HG03025 (cell line): Measurements from ENCODE around the gene MYL12B.

Source experiments
- ATAC-seq: cut with Tn5 transposase; IDR thresholded peaks from one replicate; pipeline ENCODE4 v1.9.1; 2021; ENCODE audit warnings: mild to moderate bottlenecking, moderate library complexity; ENCODE audit not compliant: unreplicated experiment, low FRiP score

MYL12B gene

DNA sequence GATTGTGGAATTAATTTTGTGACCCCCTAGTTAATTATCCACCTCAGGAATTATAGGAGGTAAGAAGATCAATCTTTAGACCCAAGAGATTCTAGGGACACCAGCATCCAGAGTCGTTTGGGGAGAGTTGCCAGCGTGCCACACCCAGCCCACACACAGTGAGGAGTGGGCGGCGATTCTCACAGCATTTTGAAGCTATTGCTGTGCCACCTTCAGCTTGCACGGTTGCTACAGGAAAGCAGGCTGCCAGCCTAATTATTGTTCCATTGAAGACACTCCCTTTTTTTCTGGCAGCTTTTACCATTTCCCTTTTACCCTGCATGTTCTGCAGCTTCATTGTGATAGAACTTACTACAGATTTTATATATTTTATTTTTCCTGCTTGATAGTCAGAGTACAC lies 27.5 kb upstream of the MYL12B start:
- ATAC-seq = no peak

DNA sequence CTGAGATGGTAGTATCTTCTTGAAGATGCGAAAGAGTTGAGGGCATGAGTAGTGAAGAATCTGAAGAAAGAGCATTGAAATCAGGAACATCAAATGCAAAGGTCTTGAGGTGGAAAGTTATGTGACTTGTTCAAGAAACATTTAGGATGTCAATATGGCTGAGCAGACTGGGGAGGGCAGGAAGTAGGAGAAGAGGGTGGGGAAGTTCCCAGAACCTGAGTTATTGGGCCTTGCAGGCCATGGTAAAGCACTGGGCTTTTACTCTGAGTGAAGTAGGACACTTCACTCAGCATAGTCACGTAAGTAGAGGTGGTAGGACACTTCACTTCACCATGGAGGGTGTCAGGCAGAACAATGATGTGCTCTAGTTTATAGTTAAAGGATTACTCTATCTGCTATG lies 26.1 kb upstream of the MYL12B start:
- no peak for ATAC-seq

DNA sequence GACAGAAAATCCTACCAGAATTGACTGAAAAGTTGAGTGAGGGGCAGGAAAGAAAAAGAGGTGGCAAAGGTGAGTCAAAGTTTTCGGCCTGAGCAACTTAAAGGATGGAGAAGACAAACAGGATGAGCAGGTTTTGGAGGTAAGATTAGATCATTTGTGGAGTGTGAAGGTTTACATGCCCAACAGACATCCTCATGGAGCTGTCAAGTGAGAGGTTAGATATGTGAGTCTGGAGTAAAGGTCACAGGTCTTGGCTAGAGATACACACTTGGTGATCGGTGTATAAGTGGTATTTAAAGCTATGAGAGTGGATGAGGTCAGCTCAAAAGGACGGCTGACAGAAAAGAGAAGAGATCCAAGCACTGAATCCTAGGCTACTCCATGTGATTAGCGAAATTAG lies 25.5 kb upstream of the MYL12B start:
- no peak for ATAC-seq

DNA sequence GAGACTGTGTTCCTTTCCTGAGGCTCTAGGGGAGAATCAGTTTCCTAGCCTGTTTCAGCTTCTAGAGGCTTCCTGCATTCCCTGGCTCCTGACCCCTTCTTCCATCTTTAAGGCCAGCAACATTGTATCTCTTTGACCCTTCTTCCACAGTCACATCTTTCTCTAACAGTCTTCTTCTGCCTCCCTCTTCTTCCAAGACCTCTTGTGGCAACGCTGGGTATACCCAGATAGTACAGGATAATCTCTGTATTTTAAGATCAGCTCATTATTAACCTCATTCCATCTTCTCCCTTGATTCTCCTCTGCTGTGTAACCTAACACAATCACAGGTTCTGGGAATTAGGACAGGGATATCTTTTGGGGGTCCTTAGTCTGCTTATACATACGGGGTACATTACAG lies 23.2 kb upstream of the MYL12B start:
- no peak for ATAC-seq

DNA sequence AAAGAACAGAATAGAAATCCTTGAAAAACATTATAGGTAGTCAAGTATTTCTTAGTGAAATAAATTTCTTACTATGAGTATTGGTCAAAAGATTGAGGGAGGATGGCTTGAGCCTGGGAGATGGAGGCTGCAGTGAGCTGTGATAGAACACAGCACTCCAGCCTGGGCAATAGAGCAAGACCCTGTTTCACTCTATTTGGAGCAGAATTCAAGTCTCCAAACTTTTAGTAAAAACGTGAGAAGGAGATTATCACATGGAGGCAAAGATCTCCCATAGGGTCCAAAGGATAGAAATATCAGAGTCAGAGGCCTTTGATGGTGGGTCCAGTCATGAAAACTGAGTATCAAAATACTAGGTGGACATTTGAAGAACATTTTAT lies 16.8 kb upstream of the MYL12B start:
- no peak for ATAC-seq

DNA sequence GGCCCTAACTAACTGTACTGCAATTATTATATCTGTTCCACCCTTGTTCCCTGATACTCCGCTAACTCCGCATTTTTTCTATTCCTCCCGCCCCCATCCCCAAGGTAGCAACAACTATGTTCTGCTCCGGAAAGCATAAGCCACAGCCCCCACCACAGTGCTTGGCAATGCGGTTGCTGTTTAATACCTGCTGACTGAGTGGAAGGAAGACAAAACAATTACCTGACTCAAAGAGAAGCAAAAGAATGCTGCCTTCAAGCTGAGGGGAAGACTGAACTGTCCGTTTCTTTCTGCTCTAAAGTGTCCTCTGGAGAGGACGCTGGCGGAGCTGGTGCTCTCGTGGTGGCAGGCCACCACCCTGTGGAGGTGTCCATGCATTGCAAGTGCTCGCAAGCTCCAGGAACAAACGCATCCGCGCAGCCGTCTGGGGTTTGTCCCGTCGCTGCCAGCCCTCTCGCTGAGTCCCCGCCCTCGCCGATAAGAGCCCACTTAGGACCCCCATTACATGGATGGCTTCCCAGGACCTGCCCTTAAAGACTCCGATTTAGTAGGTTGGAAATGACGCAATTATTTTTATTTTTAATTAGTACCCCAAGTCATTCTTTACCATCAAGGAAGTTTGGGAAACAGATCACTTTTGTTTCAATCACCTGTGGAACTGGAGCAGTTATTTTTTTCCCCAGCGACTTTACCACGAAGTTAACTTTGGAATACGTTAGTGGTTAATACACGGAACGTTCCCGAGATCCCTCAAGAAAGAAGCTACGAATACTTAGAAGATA lies 15.9 kb upstream of the MYL12B start:
- peak; percentile 38 for ATAC-seq

DNA sequence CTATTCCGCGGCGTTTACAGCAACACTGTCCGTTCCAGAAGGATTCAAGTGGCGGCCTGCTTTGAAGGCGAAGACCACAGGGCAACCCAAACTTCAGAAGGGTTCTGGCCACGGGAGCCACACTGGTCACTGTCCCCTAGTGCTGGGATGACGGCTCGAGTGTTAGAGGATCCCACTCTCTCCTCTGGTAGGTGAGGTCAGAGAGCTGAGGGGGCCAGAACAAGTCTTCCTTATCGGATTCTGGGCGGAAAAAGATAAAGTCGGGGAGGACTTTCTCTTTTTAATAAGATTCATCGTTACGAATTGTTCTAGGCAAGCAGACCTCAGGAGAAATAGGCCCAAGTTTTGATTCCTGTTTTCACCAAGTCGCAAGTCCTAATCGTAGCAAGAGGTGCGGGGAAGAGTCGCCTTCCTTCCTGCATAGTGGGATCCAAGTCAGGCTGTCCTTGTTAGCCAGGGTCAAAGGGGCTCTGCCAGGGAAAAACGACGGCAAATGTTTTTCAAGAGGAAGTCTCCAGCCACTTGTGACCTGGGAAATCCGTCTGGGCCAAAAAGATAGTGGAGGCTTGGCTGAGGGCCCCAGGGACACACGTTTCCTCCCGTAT lies 15.2 kb upstream of the MYL12B start:
- ATAC-seq = peak; percentile 1

DNA sequence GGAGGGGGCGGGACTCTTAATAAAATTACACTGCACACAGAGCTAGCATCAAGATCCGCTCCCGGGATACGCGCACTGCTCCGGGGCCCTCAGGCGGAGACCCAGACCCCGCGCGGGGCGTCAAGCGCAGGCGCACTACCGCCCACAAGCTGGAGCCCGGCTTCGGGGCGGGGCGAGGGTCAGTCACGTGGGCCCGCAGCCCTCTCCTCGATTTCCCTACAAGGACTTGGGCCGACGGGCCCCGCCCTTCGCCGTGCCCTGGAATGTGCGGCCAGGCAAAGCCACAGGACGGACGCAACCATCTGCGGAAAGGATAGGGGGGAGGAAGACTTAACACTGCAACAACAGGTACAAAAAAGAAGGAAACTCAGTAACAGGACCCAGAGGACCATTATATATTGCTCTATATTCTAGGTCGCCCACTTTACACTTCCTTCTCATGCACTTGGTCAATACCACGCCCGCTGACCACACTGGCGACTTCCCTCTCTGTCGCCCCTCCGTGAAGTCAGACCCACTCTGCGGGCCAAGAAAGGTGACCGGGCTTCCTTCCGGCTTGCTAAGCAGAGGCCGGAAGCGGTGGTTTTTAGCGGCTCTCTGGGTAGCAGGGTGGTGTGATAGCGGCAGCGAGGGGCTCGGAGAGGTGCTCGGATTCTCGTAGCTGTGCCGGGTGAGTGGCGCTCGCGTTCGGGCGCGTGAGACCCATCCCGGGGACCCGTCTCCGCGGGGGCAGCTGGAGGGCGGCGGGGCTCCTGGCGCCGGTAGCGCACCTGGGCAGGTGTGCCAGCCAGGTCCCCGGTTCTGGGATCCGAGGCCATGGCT lies 14.5 kb upstream of the MYL12B start, which contains the start of gene MYL12A:
Gene MYL12A, plus strand, starts transcription at position 562 of the 822 bp plus-strand sequence. CDS start 5,447 bp downstream, outside the sequence.
- ATAC-seq = peak; percentile 82

DNA sequence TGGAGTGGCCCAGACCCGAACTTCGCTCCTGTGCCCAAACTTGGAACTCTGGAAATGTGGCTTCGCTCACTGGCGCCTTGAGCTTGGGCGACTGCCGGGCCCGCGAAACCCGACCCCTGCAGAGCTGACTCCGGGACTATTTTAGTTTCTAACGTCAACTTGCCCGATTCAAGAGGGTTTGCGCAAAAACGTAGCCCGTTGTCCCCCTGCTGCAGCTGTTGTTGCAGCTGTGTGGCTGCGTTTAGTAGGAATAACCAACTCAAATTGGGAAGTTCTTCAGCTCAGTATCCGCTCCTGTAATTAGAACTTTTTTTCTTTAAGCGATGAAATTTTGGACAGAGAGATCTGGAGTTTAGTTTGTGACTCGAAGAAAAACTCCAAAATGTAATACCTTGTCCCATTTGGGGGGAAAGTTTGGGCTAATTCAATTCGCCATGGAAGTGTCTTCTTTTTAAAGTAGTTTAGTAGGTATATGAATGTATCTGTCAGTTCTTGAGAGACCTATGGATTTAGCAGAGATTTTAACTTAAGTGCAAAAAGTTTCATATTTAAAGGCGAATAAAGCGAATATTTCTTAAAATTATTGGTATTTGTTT lies 13.8 kb upstream of the MYL12B start:
- no peak for ATAC-seq

DNA sequence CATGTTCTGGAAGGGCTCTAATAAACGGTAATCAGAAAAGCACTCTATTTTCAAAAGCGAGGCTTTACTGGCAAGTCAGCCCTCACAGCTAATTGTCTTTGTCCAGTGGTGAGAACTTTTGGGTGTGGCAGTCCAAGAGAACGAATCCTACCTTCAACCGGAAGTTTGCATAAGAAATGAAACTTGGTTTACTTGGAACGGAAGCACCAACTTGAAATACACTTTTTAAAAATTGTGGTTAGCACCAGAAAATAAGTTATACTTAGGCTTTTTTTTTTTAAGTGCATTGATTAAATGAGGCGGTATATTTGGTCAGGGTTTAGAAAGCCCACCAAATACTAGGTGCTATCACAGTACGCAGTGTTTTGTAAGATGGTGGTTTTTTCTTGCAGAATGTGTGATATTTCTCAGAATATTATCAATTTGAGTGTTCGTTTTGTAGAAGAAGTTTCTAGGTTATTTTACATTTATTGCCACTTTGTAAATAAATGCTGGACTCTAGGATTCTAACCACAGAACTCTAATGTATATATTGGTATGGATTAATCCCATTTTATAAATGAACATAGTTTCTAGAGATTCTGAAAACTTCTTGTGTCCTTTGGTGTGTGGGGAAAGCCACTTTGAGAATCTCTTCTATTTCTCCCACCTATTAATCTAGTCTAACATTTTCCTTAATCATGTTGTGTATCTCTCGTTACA lies 13.1 kb upstream of the MYL12B start:
- no peak for ATAC-seq

DNA sequence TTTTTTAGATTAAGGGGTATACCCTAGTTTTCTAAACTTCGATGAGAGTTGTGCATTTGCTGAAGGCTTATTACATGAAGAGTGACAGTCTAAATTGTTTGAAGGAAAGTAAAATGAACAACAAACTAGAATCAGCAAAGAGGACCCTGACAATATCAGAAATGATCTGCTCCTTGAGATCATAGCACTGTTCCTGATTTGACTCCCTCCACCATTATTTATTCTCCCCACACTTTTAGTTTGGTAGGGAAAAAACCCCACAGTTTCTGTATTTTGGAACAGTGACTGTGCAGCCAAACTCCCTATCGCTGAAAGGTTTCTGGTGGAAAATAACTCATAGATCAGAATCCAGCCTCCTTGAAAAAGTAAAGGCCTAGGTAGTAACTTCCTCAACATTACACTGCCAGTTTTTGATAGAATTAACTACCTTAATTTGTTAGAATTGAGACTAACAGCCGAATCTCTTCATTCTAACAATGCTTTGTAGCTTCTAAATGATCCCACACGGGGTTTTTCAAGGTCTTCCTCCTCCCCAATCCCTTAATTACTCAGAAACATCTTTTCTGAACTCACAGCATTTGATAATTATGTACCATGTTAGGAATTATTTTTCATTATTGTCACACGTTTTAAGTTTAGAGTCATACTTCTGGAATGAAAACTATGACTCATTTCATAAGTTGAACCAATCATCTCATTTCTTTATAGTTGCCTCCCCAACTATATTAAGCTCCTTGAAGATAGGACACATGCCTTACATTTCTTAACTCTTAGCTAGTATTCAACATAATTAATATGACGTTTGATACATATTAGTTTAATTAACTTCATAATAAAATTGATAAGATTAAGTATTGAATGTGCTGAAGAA lies 11.5 kb upstream of the MYL12B start:
- no peak for ATAC-seq

DNA sequence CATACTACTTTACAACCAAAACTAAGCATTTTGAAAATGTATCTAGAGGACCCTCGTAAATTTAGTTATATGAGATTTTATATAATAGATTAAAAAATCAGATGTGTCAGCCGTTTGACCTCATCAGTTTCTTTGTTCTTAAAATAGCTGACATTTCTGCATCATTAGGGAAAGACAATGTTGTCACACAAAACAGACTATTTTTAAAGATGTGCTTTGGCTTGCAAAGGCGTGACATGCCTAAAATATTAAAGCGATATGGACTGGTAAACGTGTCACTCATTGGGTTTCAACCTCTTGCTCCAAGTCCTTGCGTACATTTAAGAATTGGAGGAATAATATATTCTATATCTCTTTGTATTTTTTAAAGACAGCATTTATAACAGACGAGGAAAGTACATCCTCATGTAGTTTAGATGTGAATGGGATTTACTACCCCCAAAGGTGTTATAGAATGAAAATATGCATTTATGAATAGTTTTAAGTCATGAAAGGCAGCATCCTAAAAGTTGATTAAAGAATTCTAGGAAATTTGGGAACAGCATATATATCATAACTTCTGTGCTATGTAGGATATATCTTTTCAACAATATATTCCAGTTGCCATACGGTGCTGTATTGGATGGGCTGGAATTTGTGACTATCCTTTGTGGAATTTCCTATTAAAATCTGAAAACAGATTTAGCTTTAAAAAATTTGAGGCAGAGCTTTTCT lies 10.5 kb upstream of the MYL12B start:
- ATAC-seq = no peak

DNA sequence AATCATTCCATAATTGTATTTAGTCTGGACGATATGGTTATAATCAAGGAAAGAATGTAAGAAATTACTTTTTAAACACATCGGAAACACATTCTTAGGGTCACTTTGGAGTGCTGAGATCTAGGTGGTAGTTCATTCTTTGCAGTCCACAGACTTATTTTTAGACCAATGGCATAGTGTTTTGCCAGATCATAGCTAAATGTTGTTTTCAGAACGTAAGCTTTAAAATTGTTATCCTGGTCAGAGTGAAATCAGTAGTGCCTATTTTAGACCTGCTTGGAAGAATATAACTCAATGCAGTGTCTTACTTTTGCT lies 10.0 kb upstream of the MYL12B start:
- no peak for ATAC-seq

DNA sequence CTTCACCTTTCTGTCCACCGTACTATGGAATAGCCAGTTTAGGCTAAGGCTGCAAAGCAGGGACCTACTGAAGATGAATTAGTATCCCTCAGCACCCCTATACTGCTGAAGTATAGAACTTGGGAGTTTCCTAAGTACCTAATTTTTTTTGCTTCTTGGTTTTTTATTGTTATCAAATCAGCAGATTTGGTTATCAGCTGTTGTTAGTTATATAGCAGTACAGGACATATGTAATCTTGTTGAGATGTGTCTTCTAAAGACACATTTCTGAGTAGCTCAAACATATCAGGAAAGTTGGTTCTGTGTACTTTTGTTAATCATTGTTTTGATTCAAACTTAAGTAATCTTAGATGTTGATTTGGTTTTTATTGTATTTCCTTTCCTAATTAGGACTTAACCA lies 9.1 kb upstream of the MYL12B start:
- no peak for ATAC-seq

DNA sequence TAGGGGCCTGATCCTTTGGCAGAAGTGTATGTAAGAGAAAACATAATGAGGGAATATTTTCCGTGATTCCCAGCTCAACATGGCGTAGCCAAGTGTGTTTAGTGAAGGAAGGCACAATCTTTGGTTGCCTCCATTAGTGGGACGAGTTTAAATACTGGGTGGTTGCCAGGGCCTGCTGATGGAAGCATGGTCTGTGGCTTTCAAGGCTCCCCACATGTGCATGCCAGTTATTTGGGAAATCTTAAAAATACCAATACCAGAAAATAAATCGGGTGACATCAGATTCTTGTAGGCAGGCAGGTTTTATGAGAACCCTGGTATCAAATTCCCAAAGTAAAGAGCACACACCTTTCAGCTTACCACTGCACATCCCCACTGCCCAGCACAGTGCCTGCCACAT lies 7.2 kb upstream of the MYL12B start:
- ATAC-seq = no peak

DNA sequence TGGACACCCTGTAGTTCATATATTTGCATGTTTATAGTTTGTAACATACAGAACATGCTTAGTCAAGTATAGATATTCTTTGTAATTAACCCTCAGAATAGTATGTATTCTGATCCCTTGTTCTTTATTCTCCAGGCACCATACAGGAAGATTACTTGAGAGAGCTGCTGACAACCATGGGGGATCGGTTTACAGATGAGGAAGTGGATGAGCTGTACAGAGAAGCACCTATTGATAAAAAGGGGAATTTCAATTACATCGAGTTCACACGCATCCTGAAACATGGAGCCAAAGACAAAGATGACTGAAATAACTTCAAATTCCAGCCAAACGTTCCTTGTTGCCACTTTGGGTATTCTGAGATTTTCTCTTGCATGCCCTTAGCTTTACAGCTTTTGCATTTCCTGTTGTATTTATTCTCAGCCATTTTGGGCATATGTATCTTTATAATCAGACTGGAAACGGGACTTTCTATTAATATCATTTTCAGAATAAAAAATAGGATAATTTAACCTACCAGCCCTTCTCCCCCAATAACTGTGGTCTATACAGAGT lies 6.2 kb upstream of the MYL12B start:
- ATAC-seq = no peak

DNA sequence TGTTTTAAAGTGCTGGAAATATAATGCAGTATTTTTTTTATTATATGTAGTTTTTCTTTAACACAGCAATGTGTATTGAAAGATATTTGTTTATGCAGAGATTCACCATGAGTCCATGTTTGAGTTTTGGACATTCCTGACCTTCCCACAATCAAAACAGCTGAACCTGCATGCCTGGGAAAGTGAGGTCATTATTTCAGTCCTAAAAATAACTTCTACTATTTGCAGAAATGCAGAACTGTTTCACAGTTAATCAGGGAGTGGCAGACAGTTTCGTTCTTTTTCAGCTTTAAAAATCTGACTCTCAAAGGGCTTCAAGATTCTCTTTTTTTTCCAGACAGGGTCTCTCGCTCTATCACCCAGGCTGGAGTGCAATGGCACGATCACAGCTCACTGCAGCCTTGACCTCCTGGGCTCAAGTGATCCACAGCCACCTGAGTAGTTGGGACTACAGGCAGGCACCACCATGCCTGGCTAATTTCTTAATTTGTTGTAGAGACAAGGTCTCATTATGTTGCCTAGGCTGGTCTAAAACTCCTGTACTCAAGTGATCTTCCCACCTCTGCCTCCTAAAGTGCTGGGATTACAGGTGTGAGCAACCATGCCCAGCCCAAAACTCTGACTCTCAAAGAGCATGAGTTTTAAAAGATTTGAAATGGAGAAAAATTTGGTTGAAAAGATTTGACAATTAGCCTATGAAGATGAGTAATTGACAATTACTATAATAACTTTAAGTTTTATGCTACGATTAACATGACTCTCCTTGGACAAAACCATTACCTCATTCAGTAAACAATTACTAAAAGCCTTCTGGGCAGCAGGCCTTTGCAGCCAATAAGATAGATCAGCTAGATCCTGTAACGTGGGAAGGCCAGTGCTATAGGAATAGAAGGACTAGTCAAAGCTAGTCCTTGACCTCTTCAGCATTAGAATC lies 5.0 kb upstream of the MYL12B start:
- ATAC-seq = no peak
